H1 (cell line): ENCODE data around the gene TMEM139. TPM values are rescaled to one million over a fixed set of nuclear protein-coding genes. Genes with fewer than 3 reads are reported as not detected.

Experiments
- CTCF ChIA-PET: fragments of 300-600 bp; sonication (Branson Sonifier 250); formaldehyde crosslinking; loops from one replicate; lab custom pipeline; 2021; ENCODE audit not compliant: partially characterized antibody; lab: Charles Lee
- POLR2A ChIA-PET: fragments of 300-600 bp; sonication (Branson Sonifier 250); formaldehyde crosslinking; loops from one replicate; lab custom pipeline; 2021; ENCODE audit warnings: inconsistent platforms; ENCODE audit not compliant: partially characterized antibody; lab: Charles Lee
- DNase-seq, 2 experiments: peaks; one replicate each; pipeline versions ENCODE4 v3.0.0 to v3.0.0-alpha.2; 2010 to 2022; ENCODE audit warnings: low spot score in 2 of 2, low read depth in 1 of 2, mixed read lengths in 1 of 2
- FAIRE-seq: peaks from 2 replicates; lab custom pipeline; 2011; peaks lifted over from hg19 to GRCh38; lab: Jason Lieb, UNC
- H2AFZ ChIP-seq: 2 replicates; pipeline ENCODE4 v1.8.1; 2012; ENCODE audit warnings: low read length, inconsistent platforms
- H2AK5ac ChIP-seq: 2 replicates; pipeline ENCODE4 v1.6.1; 2013; ENCODE audit warnings: low read depth, low read length
- H2BK120ac ChIP-seq: replicated peaks from 2 replicates; pipeline ENCODE3; 2013; ENCODE audit warnings: low read depth, low read length, inconsistent platforms
- H2BK12ac ChIP-seq: 2 replicates; pipeline ENCODE4 v1.6.1; 2013; ENCODE audit warnings: low read depth, low read length
- H2BK15ac ChIP-seq: 2 replicates; pipeline ENCODE4 v1.6.1; 2013; ENCODE audit warnings: low read length
- H2BK20ac ChIP-seq: 2 replicates; pipeline ENCODE4 v1.6.1; 2013; ENCODE audit warnings: low read length
- H2BK5ac ChIP-seq: 2 replicates; pipeline ENCODE4 v1.6.1; 2013; ENCODE audit warnings: low read depth, low read length
- H3K14ac ChIP-seq: 2 replicates; pipeline ENCODE4 v1.6.1; 2013; ENCODE audit warnings: inconsistent platforms; ENCODE audit not compliant: insufficient read length
- H3K18ac ChIP-seq: 2 replicates; pipeline ENCODE4 v1.6.1; 2013; ENCODE audit warnings: low read length; ENCODE audit errors: extremely low read depth
- H3K23ac ChIP-seq: 2 replicates; pipeline ENCODE4 v1.6.1; 2013; ENCODE audit warnings: inconsistent platforms; ENCODE audit not compliant: insufficient read length
- H3K23me2 ChIP-seq: 2 replicates; pipeline ENCODE4 v1.6.1; 2013; ENCODE audit warnings: low read depth, low read length
- H3K27ac ChIP-seq: 2 replicates; pipeline ENCODE4 v1.6.1; 2011; ENCODE audit warnings: low read depth, low read length, inconsistent platforms
- H3K27me3 ChIP-seq, 4 experiments: replicated peaks in 1 of 4; 1 replicate in 1 of 4; 2 replicates in 3 of 4; pipeline versions ENCODE4 v1.6.1 to v1.8.1; 2011 to 2013; ENCODE audit warnings: low read length in 3 of 4, mild to moderate bottlenecking in 3 of 4, inconsistent platforms in 2 of 4, mixed read lengths in 2 of 4, moderate library complexity in 1 of 4; ENCODE audit not compliant: control insufficient read depth in 3 of 4, insufficient read depth in 3 of 4; ENCODE audit errors: extremely low read depth in 1 of 4
- H3K36me3 ChIP-seq, 4 experiments: 2 replicates each; pipeline versions ENCODE4 v1.6.1 to v1.8.1; 2011 to 2013; ENCODE audit warnings: mild to moderate bottlenecking in 4 of 4, low read length in 3 of 4, moderate library complexity in 2 of 4, control low read depth in 1 of 4, inconsistent platforms in 1 of 4; ENCODE audit not compliant: insufficient read depth in 4 of 4, control insufficient read depth in 2 of 4
- H3K4ac ChIP-seq: replicated peaks from 2 replicates; pipeline ENCODE3; 2013; ENCODE audit warnings: low read length, low read depth, mixed read lengths, inconsistent platforms; ENCODE audit not compliant: insufficient read length
- H3K4me1 ChIP-seq, 4 experiments: replicated peaks in 1 of 4; 1 replicate in 1 of 4; 2 replicates in 3 of 4; pipeline versions ENCODE4 v1.6.1 to v1.8.1; 2011 to 2013; ENCODE audit warnings: low read length in 3 of 4, inconsistent platforms in 2 of 4, mixed read lengths in 1 of 4; ENCODE audit not compliant: insufficient read depth in 4 of 4, control insufficient read depth in 3 of 4
- H3K4me2 ChIP-seq, 2 experiments: 2 replicates each; pipeline versions ENCODE4 v1.6.1 to v1.8.1; 2011 to 2013; ENCODE audit warnings: low read depth in 2 of 2, low read length in 2 of 2, control low read depth in 1 of 2, inconsistent platforms in 1 of 2, mild to moderate bottlenecking in 1 of 2; ENCODE audit not compliant: insufficient read depth in 1 of 2
- H3K4me3 ChIP-seq, 4 experiments: fragments of 200-600, 300-600 bp in 1 of 4; sonication (generic), shearing (Covaris generic), sonication (Bioruptor Twin) in 1 of 4; 2 replicates each; pipeline versions ENCODE4 v1.5.1 to v1.8.1; 2011 to 2016; ENCODE audit warnings: low read length in 4 of 4, low read depth in 3 of 4, control low read depth in 2 of 4, inconsistent platforms in 2 of 4, mild to moderate bottlenecking in 2 of 4, mixed read lengths in 1 of 4, moderate library complexity in 1 of 4; ENCODE audit not compliant: insufficient read depth in 2 of 4; ENCODE audit errors: extremely low read depth in 1 of 4
- H3K56ac ChIP-seq: replicated peaks from 2 replicates; pipeline ENCODE3; 2013; ENCODE audit warnings: low read depth, mild to moderate bottlenecking, mixed read lengths, low read length, inconsistent platforms; ENCODE audit not compliant: insufficient read length
- H3K79me1 ChIP-seq: 2 replicates; pipeline ENCODE4 v1.6.1; 2013; ENCODE audit warnings: low read depth, low read length, control low read depth
- H3K79me2 ChIP-seq, 2 experiments: 2 replicates each; pipeline versions ENCODE4 v1.6.1 to v1.8.1; 2012 to 2013; ENCODE audit warnings: low read length in 2 of 2, mild to moderate bottlenecking in 2 of 2, inconsistent platforms in 1 of 2; ENCODE audit not compliant: insufficient read depth in 2 of 2, control insufficient read depth in 1 of 2
- H3K9ac ChIP-seq, 4 experiments: replicated peaks in 1 of 4; 1 replicate in 1 of 4; 2 replicates in 3 of 4; pipeline versions ENCODE4 v1.6.1 to v1.8.1; 2011 to 2013; ENCODE audit warnings: low read depth in 3 of 4, low read length in 3 of 4, control low read depth in 2 of 4, mild to moderate bottlenecking in 2 of 4, moderate library complexity in 2 of 4, inconsistent platforms in 1 of 4; ENCODE audit errors: extremely low read depth in 1 of 4
- H3K9me3 ChIP-seq, 2 experiments: 2 replicates each; pipeline versions ENCODE4 v1.6.1 to v1.8.1; 2012 to 2013; ENCODE audit warnings: mild to moderate bottlenecking in 2 of 2, moderate library complexity in 2 of 2, control low read depth in 1 of 2, inconsistent platforms in 1 of 2, low read depth in 1 of 2, low read length in 1 of 2, mixed read lengths in 1 of 2; ENCODE audit not compliant: insufficient read depth in 2 of 2
- H4K20me1 ChIP-seq, 2 experiments: replicated peaks in 1 of 2; 2 replicates each; pipeline versions ENCODE3 to v1.8.1; 2011 to 2013; ENCODE audit warnings: inconsistent platforms in 2 of 2, low read length in 2 of 2, mild to moderate bottlenecking in 1 of 2; ENCODE audit not compliant: insufficient read depth in 2 of 2, control insufficient read depth in 1 of 2
- H4K5ac ChIP-seq: 2 replicates; pipeline ENCODE4 v1.6.1; 2013; ENCODE audit warnings: low read length, low read depth, mixed read lengths, inconsistent platforms; ENCODE audit not compliant: insufficient read length
- H4K8ac ChIP-seq: 2 replicates; pipeline ENCODE4 v1.8.0; 2013; ENCODE audit warnings: mild to moderate bottlenecking, moderate library complexity, low read length, inconsistent platforms; ENCODE audit not compliant: insufficient read depth; ENCODE audit errors: extremely low read depth
- H4K91ac ChIP-seq: replicated peaks from 2 replicates; pipeline ENCODE3; 2013; ENCODE audit warnings: low read length, mixed read lengths, inconsistent platforms; ENCODE audit not compliant: insufficient read length
- ASH2L ChIP-seq: fragments of 200-600, 300-600 bp; sonication (generic); IDR thresholded peaks from one replicate; pipeline ENCODE4 v1.7.1; 2017; ENCODE audit warnings: low read length
- EGR1 ChIP-seq: IDR thresholded peaks from 2 replicates; pipeline ENCODE4 v1.6.1; 2011; ENCODE audit warnings: low read depth, low read length, borderline replicate concordance
- FOSL1 ChIP-seq: IDR thresholded peaks from 2 replicates; pipeline ENCODE4 v1.6.1; 2011; ENCODE audit warnings: mild to moderate bottlenecking, low read depth, low read length, moderate library complexity; ENCODE audit not compliant: insufficient read depth
- KDM4A ChIP-seq: IDR thresholded peaks from one replicate; pipeline ENCODE4 v1.7.1; 2012; ENCODE audit warnings: low read depth, mild to moderate bottlenecking, moderate library complexity, low read length, inconsistent platforms; ENCODE audit not compliant: severe bottlenecking
- MAFK ChIP-seq: IDR thresholded peaks from 2 replicates; pipeline ENCODE4 v1.6.1; 2012; ENCODE audit warnings: low read depth, mild to moderate bottlenecking, improper control_type of control experiment, low read length
- NRF1 ChIP-seq: IDR thresholded peaks from 2 replicates; pipeline ENCODE4 v1.6.1; 2011; ENCODE audit warnings: mild to moderate bottlenecking, low read depth, low read length, improper control_type of control experiment
- PHF8 ChIP-seq: fragments of 200-600 bp; sonication (generic); conservative IDR thresholded peaks from 2 replicates; pipeline ENCODE4 v1.7.1; 2012; ENCODE audit warnings: low read depth, mild to moderate bottlenecking, inconsistent platforms, low read length, moderate library complexity
- POLR2AphosphoS5 ChIP-seq: IDR thresholded peaks from 2 replicates; pipeline ENCODE4 v1.6.1; 2011; ENCODE audit warnings: low read depth, low read length
- SAP30 ChIP-seq: fragments of 300-600 bp; sonication (generic); IDR thresholded peaks from 2 replicates; pipeline ENCODE4 v1.7.1; 2012; ENCODE audit warnings: low read length, moderate library complexity, mild to moderate bottlenecking, inconsistent platforms; ENCODE audit not compliant: insufficient read depth, insufficient replicate concordance
- SIRT6 ChIP-seq: IDR thresholded peaks from one replicate; pipeline ENCODE4 v1.7.1; 2012; ENCODE audit warnings: low read length, inconsistent platforms
- SIX5 ChIP-seq: IDR thresholded peaks from 2 replicates; pipeline ENCODE4 v1.6.1; 2011; ENCODE audit warnings: mild to moderate bottlenecking, low read depth, low read length
- SP2 ChIP-seq: IDR thresholded peaks from 2 replicates; pipeline ENCODE4 v1.6.1; 2012; ENCODE audit warnings: mild to moderate bottlenecking, low read length, inconsistent platforms
- SRF ChIP-seq: IDR thresholded peaks from 2 replicates; pipeline ENCODE4 v1.6.1; 2011; ENCODE audit warnings: mild to moderate bottlenecking, low read depth, low read length, moderate library complexity
- TAF1 ChIP-seq: IDR thresholded peaks from 2 replicates; pipeline ENCODE4 v1.6.1; 2011; ENCODE audit warnings: mild to moderate bottlenecking, low read depth, low read length
- YY1 ChIP-seq: IDR thresholded peaks from 2 replicates; pipeline ENCODE4 v1.6.1; 2011; ENCODE audit warnings: low read depth, mild to moderate bottlenecking, low read length
- ZNF274 ChIP-seq: IDR thresholded peaks from 2 replicates; pipeline ENCODE4 v1.7.0; 2012; ENCODE audit warnings: low read length, borderline replicate concordance; ENCODE audit errors: extremely low read depth
- WGBS, 2 experiments: shearing (Covaris generic) in 1 of 2; methylation state at CpG; one replicate each; pipeline versions ENCODE4 v1.1.6 to v1.1.7; 2013 to 2015; ENCODE audit warnings: low lambda C conversion rate in 2 of 2, mixed read lengths in 2 of 2, inconsistent platforms in 1 of 2, low coverage in 1 of 2, missing lambda C conversion rate in 1 of 2; ENCODE audit not compliant: insufficient replicate concordance in 2 of 2, insufficient coverage in 1 of 2, insufficient read length in 1 of 2; ENCODE audit errors: extremely low coverage in 1 of 2, missing lambda C conversion rate in 1 of 2; 5-methylcytosine and 5-hydroxymethylcytosine counted together
- polyA plus RNA-seq, 7 experiments: library from polyadenylated mRNA; depleted of rRNA in 3 of 7; stranded (reverse) in 5 of 7; unstranded in 2 of 7; fragments of >200 nt in 5 of 7; fragments of 200-250 nt in 2 of 7; gene quantifications; 1 replicate in 5 of 7; 2 replicates in 1 of 7; 4 replicates in 1 of 7; pipeline versions ENCODE4 v1.2.1 to v1.2.3, GENCODE V29; 2011 to 2013; ENCODE audit warnings: missing spikeins in 2 of 7, mixed read lengths in 2 of 7
- total RNA-seq: library from RNA; stranded (reverse); fragmentation: NEBNext Ultra II Directional; extraction: Animal tissue kit (Norgen Biotek cat#: 25700); gene quantifications from 2 replicates; pipeline ENCODE4 v1.2.1, GENCODE V29; 2021

Gene TMEM139
- total and polyA plus RNA-seq, 2 of the 8 experiments (the other 6 are each of a cell fraction or from before 2014, with no cell fraction given) = 3.2 to 6.7 TPM

- 70% methylated on average over 1 of the region's 1 CpG; no CpG with 5 or more reads in 1 of the 2 experiments for WGBS, 2 experiments
- H3K27ac ChIP-seq = no peak overlapping the region
- no peak overlapping the region for H4K5ac ChIP-seq
- H4K8ac ChIP-seq = no peak overlapping the region
- H2BK12ac ChIP-seq = no peak overlapping the region
- H3K4me1 ChIP-seq = no peaks in the 10 kb centered on the region
- no peak overlapping the region for H3K14ac ChIP-seq
- CTCF ChIA-PET = interaction anchor here (0.6 to 6.6 kb wide), 6 partner anchors 7 to 374 kb away, joined by 3 to 41 read pairs (median 4); no protein-coding TSS in a partner anchor
- FAIRE-seq (no peak), DNase-seq (no peak)
- H3K18ac ChIP-seq = no peak overlapping the region
- no peak overlapping the region for H2BK15ac ChIP-seq
- POLR2A ChIA-PET = interaction anchor here (0.7 kb wide), 1 partner anchor 15 kb away, joined by 4 read pairs; the partner anchor contains the start of gene GSTK1
- no peaks in the 10 kb centered on the region for H3K79me2 ChIP-seq
- no peak overlapping the region for H3K56ac ChIP-seq
- H3K23ac ChIP-seq = no peak overlapping the region
- H2BK20ac ChIP-seq = no peak overlapping the region
- H3K36me3 ChIP-seq = no peaks in the 10 kb centered on the region
- no peak overlapping the region for H2BK120ac ChIP-seq
- H3K27me3 ChIP-seq = no peaks in the 10 kb centered on the region; a peak in 1 of 7 replicates
- no peak overlapping the region for H3K4me2 ChIP-seq
- H3K9me3 ChIP-seq = no peaks in the 10 kb centered on the region
- H2AFZ ChIP-seq = no peak overlapping the region
- H3K4ac ChIP-seq = no peak overlapping the region
- no peaks in the 10 kb centered on the region for H4K20me1 ChIP-seq
- no peaks in the 10 kb centered on the region for H3K79me1 ChIP-seq
- no peak overlapping the region for H3K9ac ChIP-seq
- H4K91ac ChIP-seq = no peak overlapping the region
- H3K23me2 ChIP-seq = no peaks in the 10 kb centered on the region
- H2BK5ac ChIP-seq = no peak overlapping the region
- H2AK5ac ChIP-seq = no peak overlapping the region
- H3K4me3 ChIP-seq = no peak overlapping the region
- TF ChIP-seq YY1 (no peak), POLR2AphosphoS5 (no peak), SRF (no peak), TAF1 (no peak), SAP30 (no peak), SP2 (no peak), ZNF274 (no peak), SIRT6 (no peak), FOSL1 (no peak), EGR1 (no peak), PHF8 (no peak), KDM4A (no peak), SIX5 (no peak), NRF1 (no peak), ASH2L (no peak), MAFK (no peak)
These were observed 37.4 kb upstream of the TMEM139 start for GRCh38 chr7:143247372-143247771.
